ENCODE results near the gene RNF151.

DNA sequence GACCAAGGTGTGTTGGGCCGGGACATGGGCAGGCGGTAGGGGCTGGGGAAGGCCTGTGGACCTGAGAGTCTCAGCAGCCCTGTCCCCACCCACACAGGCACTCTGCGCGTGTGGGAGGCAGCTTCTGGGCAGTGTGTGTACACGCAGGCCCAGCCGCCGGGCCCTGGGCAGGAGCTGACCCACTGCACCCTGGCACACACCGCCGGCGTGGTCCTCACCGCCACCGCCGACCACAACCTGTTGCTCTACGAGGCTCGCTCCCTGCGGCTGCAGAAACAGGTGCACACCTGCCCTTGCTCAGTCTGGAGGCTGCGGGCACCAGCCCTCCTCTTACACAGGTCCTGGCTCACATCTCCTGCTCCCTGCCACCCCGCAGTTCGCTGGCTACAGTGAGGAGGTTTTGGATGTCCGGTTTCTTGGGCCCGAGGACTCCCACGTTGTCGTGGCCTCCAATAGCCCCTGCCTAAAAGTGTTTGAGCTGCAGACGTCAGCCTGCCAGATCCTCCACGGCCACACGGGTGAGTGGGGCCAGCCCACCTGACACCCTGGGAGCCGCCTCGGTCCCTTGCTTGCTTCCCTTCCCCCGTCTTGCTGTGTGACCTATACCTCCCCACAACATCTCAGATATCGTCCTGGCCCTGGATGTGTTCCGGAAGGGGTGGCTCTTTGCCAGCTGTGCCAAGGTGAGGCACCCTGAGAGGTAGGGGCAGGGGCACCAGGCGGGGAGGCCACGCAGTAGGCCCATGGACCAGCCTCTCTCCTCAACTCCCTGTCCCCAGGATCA lies 9.0 kb downstream of the RNF151 start:
- TF ChIP-seq POLR2A (IDR thresholded peaks at IDR 0.05): no peak
- no peak for TF ChIP-seq CTCF (IDR thresholded peaks at IDR 0.05)

Measured in suprapubic skin (tissue), 3 donors.